Spinal cord (tissue), 10 donors: ENCODE measurements around the gene SARS1. TPM values are rescaled to one million over a fixed set of nuclear protein-coding genes. Genes with fewer than 3 reads are reported as not detected.

Experiments
- DNase-seq, 6 donors: peaks; one replicate each; pipeline versions ENCODE4 v3.0.0 to v3.0.0-alpha.2; 2013 to 2015; ENCODE audit warnings: low spot score in 6 of 6, low read depth in 4 of 6
- H3K27ac ChIP-seq: one replicate; pipeline ENCODE4 v1.5.1; 2013; ENCODE audit warnings: low read depth, low read length, control low read depth
- H3K27me3 ChIP-seq: one replicate; pipeline ENCODE4 v1.6.1; 2013; ENCODE audit warnings: low read length; ENCODE audit not compliant: control insufficient read depth, insufficient read depth
- H3K36me3 ChIP-seq: one replicate; pipeline ENCODE4 v1.6.1; 2013; ENCODE audit warnings: low read length; ENCODE audit not compliant: control insufficient read depth, insufficient read depth
- H3K4me1 ChIP-seq: one replicate; pipeline ENCODE4 v1.6.1; 2013; ENCODE audit warnings: low read length; ENCODE audit not compliant: control insufficient read depth, insufficient read depth
- H3K4me3 ChIP-seq: one replicate; pipeline ENCODE4 v1.5.1; 2013; ENCODE audit warnings: low read depth, low read length, control low read depth
- H3K9me3 ChIP-seq: one replicate; pipeline ENCODE4 v1.6.1; 2013; ENCODE audit warnings: low read length; ENCODE audit not compliant: control insufficient read depth, insufficient read depth
- WGBS: methylation state at CpG from one replicate; pipeline ENCODE4 v1.1.5; 2013; ENCODE audit warnings: missing lambda C conversion rate; ENCODE audit not compliant: insufficient coverage; 5-methylcytosine and 5-hydroxymethylcytosine counted together
- polyA plus RNA-seq, 2 donors: library from polyadenylated mRNA; unstranded; fragments of 120-200 nt; gene quantifications; one replicate each; pipeline ENCODE4 v1.2.1, GENCODE V29; 2013; ENCODE audit not compliant: insufficient read length in 2 of 2
- total RNA-seq, 2 donors: library from RNA; depleted of rRNA in 1 of 2; stranded (reverse); fragments of 120-200 nt in 1 of 2; fragments of >200 nt in 1 of 2; gene quantifications; one replicate each; pipeline versions ENCODE4 v1.2.3 to v1.2.4, GENCODE V29; 2013 to 2014
- donor health status: healthy.

The SARS1 gene
- total and polyA plus RNA-seq, 4 donors, result 127 to 164 (median 156) TPM

DNA sequence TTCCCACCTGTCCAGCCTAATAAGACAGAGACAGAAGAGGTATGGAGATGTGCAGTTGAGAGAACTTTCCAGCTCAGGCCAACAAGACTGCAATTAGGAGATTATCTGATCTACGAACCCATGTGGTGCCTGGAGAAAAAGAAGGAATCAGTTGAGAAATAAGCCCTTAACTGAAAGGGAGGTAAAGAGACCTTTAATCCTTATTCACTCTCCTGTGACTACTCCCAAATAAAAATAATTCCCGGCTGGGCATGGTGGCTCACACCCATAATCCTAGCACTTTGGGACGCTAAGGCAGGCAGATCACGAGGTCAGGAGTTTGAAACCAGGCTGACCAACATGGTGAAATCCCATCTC, 31.9 kb upstream of the SARS1 start:
- no peak for DNase-seq
- no CpG with 5 or more reads among the region's 4 CpGs for WGBS
- Histone ChIP-seq H3K36me3 (no peaks in the 10 kb centered on the region), H3K4me3 (no peak overlapping the region), H3K9me3 (no peaks in the 10 kb centered on the region), H3K27me3 (no peaks in the 10 kb centered on the region), H3K27ac (no peak overlapping the region), H3K4me1 (peaks cover 6% of the 10 kb centered on the region)

DNA sequence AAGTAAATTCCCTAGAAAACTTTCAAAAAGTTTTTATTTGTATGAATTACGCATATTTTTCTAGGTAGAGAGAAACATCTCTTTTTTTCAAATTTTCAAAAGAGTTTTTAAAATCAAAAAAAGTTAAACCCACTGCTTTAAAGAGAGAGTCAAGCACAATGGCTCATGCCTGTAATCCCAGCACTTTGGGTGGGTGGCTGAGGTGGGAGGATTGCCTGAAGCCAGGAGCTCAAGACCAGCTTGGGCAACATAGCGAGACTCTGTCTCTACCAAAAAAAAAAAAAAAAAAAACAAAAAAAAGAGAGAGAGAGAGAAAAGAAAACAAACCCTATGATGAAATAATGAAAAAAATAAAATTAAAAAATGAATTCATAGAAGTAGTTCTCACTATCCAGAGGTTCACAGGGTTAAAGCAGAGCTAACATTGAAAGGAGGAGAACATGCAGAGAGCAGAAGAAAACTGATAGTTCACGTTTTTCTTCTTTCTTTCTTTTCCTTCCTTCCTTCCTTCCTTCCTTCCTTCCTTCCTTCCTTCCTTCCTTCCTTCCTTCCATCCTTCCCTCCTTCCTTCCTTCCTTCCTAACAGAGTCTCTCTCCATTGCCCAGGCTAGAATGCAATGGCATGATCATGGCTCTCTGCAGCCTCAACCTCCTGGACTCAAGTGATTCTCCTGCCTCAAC, 30.5 kb upstream of the SARS1 start:
- H3K4me3 ChIP-seq, result no peak overlapping the region
- no peak overlapping the region for H3K27ac ChIP-seq
- no peaks in the 10 kb centered on the region for H3K36me3 ChIP-seq
- H3K4me1 ChIP-seq, result peaks cover 6% of the 10 kb centered on the region
- no peaks in the 10 kb centered on the region for H3K27me3 ChIP-seq
- H3K9me3 ChIP-seq, result no peaks in the 10 kb centered on the region
- no CpG with 5 or more reads among the region's 3 CpGs for WGBS
- DNase-seq, result no peak

DNA sequence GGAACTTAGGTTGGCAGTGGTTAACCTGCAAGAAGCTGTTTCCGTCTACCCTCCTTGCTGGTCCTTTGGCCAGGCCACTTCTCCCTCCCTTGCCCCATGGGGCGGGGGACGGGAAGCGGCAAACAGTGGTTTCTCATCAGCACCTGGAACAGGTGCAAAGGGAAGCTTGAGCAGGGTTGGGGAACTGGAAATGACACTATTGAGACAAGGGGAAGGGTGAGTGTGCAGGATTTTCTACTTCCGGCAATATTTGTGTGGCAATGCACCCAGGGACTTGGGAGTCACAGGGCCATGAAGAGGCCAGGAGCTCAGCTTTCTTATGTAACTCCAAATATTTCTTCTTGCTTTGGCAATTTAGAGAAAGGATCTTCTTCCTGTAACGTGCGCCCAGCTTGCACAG, 29.0 kb upstream of the SARS1 start:
- Histone ChIP-seq H3K27ac (no peak overlapping the region), H3K4me3 (no peak overlapping the region), H3K36me3 (no peaks in the 10 kb centered on the region), H3K27me3 (no peaks in the 10 kb centered on the region), H3K9me3 (no peaks in the 10 kb centered on the region), H3K4me1 (peaks cover 6% of the 10 kb centered on the region)
- WGBS, result 100% methylated on average over 2 of the region's 7 CpGs
- no peak for DNase-seq

DNA sequence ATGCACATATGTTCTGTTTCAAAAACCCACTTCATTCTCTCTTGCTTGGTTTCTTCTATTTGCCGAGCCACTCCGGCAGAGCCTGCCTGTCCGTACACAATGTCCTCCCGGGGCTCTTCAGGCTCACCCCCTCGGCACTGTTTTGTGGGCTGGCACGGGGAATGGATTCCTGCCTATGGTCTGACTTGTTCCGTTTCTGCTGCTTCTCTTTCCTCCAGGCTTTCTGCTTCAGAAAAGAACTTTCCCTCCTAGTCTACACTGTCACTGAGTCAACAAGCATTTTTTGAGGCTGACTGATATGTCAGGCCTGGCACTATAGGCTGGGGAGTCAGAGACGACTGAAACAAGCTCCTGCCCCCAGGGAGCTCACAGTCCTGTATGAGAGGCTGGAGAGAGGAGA, 28.4 kb upstream of the SARS1 start:
- 72% methylated on average over 8 of the region's 8 CpGs for WGBS
- peaks cover 6% of the 10 kb centered on the region for H3K4me1 ChIP-seq
- DNase-seq, result no peak
- no peak overlapping the region for H3K4me3 ChIP-seq
- H3K27ac ChIP-seq, result no peak overlapping the region
- no peaks in the 10 kb centered on the region for H3K27me3 ChIP-seq
- no peaks in the 10 kb centered on the region for H3K9me3 ChIP-seq
- no peaks in the 10 kb centered on the region for H3K36me3 ChIP-seq

DNA sequence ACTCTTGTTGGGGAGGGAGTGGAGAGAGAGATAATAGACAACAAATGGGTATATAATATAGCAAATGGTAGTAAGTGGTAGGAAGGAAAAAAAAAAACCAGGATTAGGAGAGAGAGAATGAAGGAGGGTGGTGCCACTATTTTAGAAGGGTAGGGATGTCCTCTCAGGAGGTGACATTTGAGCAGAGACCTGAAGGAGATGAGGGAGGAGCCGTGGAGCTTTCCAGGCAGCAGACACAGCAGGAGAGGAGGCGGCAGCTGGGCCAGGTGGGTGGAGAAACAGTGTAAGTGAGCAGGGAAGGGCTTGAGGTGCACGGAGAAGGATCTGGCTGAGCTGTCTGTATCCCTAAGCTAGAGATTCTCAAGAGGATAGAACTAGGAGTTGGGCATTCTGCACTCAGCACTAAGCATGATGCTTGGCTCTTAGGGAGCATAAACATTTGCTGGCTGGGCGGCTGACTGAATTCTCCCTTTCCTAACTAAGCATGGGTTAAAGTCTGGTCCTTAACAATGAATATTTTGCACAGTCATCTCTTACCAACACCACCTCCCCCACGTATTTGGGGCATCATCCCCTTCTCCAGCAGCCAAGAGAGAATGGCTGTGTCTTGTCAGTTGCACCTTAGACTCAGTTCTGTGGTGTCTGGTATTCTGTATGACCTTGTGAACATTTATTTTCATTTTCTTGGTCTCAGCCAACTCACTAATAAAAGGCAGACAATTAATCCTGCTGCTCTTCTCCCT, 27.6 kb upstream of the SARS1 start:
- WGBS, result 38% methylated on average over 3 of the region's 5 CpGs
- Histone ChIP-seq H3K36me3 (no peaks in the 10 kb centered on the region), H3K27me3 (no peaks in the 10 kb centered on the region), H3K4me1 (peaks cover 6% of the 10 kb centered on the region), H3K27ac (no peak overlapping the region), H3K9me3 (no peaks in the 10 kb centered on the region), H3K4me3 (no peak overlapping the region)
- DNase-seq, result no peak

DNA sequence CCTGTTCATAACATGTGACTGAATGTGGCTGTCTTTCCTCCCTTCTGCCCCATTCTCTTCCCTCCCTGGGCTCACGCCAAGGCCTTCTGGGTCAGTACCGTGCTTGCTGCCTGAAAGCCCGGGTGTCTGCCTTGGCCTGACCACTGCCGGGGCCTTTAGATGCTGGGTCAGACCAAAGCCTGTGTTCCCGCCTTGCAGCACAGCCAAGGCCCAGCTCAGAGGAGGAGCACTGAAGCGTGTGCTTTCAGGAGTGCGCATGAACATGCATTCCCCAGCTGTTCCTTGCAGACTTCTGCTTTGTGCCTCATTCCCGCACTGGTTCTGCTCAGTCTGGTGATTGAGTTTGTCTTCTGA, 27.0 kb upstream of the SARS1 start:
- H3K4me1 ChIP-seq, result peaks cover 6% of the 10 kb centered on the region
- no peak overlapping the region for H3K27ac ChIP-seq
- WGBS, result 45% methylated on average over 8 of the region's 8 CpGs
- H3K9me3 ChIP-seq, result no peaks in the 10 kb centered on the region
- H3K36me3 ChIP-seq, result peaks cover 5% of the 10 kb centered on the region
- H3K4me3 ChIP-seq, result no peak overlapping the region
- H3K27me3 ChIP-seq, result no peaks in the 10 kb centered on the region
- peak in 2 of 6 donors; percentile 29 to 70 for DNase-seq

DNA sequence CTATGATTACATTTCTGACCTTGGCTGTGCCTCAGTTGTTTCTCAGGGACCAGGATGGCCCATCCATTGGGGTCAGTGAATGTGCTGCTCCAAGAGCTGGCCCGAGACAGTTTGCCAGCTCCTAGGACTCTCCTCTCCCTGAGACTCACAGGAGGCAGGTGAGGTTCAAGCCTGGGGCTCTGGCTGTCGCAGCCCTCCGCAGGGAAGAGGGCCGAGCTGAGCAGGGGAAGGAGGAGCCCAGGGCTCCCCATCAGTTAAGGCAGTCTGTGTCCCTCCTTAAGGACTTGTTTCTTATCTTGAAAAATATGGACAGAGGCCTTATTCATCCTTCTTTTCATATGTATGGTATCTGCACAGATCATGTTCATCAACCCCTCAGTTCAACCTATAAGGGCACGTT, 26.6 kb upstream of the SARS1 start:
- WGBS, result 70% methylated on average over 2 of the region's 5 CpGs
- H3K27ac ChIP-seq, result no peak overlapping the region
- H3K36me3 ChIP-seq, result peaks cover 7% of the 10 kb centered on the region
- H3K4me3 ChIP-seq, result no peak overlapping the region
- H3K27me3 ChIP-seq, result no peaks in the 10 kb centered on the region
- no peaks in the 10 kb centered on the region for H3K9me3 ChIP-seq
- peaks cover 6% of the 10 kb centered on the region for H3K4me1 ChIP-seq
- DNase-seq, result no peak

DNA sequence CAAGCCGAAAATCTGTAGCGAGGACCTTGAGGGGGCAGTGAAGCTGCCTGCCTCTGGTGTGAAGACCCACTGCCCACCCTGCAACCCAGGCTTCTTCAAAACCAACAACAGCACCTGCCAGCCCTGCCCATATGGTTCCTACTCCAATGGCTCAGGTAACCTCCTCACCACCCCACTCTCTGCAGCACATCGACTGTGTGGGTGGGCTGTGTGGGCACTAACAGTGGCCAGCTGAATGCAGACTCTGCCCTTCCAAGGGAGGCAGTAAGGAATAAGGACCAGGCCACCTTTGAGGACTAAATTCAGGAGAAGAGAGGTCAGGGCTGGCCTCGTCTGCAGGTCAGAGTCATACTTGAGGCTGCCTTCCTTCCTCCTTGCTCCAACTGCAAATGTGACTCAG, 25.5 kb upstream of the SARS1 start:
- Histone ChIP-seq H3K36me3 (peaks cover 7% of the 10 kb centered on the region), H3K4me3 (no peak overlapping the region), H3K9me3 (no peaks in the 10 kb centered on the region), H3K27me3 (no peaks in the 10 kb centered on the region), H3K27ac (no peak overlapping the region), H3K4me1 (peaks cover 6% of the 10 kb centered on the region)
- DNase-seq, result no peak
- 84% methylated on average over 3 of the region's 4 CpGs for WGBS

DNA sequence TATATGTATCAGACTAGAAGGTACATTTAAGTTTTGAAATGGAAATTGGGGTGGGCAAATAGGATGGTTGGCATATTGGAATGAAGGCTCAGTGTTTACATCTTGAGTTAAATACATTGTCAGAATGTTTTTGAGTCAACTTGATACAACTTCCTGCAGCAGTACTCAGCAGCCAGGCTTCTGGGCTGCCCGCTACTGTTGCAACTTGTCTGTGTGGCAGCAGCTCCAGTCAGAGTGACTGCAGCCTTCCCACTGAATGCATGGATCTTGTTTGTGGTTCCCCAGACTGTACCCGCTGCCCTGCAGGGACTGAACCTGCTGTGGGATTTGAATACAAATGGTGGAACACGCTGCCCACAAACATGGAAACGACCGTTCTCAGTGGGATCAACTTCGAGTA, 24.9 kb upstream of the SARS1 start:
- no peak for DNase-seq
- Histone ChIP-seq H3K36me3 (peaks cover 7% of the 10 kb centered on the region), H3K9me3 (no peaks in the 10 kb centered on the region), H3K4me3 (no peak overlapping the region), H3K4me1 (peaks cover 6% of the 10 kb centered on the region), H3K27ac (no peak overlapping the region), H3K27me3 (no peaks in the 10 kb centered on the region)
- WGBS, result 67% methylated on average over 3 of the region's 6 CpGs

DNA sequence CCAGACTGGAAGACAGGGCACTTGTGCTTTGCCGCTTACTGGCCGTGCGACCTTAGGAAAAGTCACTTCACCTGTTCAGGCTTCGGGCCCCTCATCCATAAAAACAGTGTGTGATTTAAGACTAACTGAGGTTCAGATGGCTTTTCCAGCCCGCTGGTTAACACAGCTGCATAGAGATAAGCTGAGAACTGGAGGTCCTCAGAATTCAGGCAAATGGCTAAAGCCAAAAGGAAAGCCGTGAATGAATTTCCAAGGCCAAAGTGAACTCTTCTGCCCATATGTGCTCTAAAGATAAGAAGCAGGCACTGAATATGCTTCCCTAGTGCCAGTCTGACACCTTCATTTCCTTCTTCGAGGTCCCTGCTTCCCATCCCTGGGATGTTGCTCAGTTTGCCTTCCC, 23.5 kb upstream of the SARS1 start:
- Histone ChIP-seq H3K9me3 (no peaks in the 10 kb centered on the region), H3K27me3 (no peaks in the 10 kb centered on the region), H3K36me3 (peaks cover 13% of the 10 kb centered on the region), H3K27ac (no peak overlapping the region), H3K4me1 (peaks cover 6% of the 10 kb centered on the region), H3K4me3 (no peak overlapping the region)
- no peak for DNase-seq
- 87% methylated on average over 4 of the region's 7 CpGs for WGBS
